Erythroblast (primary cell): ENCODE data around the gene CCDC192.

Experiments used
- GATA1 ChIP-seq: IDR thresholded peaks from 2 replicates; pipeline ENCODE4 v1.6.1; 2011; ENCODE audit warnings: low read depth, mild to moderate bottlenecking, control low read depth, low read length, moderate library complexity
- POLR2A ChIP-seq: IDR thresholded peaks from 2 replicates; pipeline ENCODE4 v1.6.1; 2011; ENCODE audit warnings: mild to moderate bottlenecking, low read length

- TF ChIP-seq POLR2A = no peak
- TF ChIP-seq GATA1 = no peak
These were observed 118.7 kb downstream of the CCDC192 start for GRCh38 chr5:127821896-127822295.
